Fibroblast of skin of abdomen (primary cell): Measurements from ENCODE around the gene YEATS2.

Source experiments
- DNase-seq: peaks from one replicate; pipeline ENCODE4 v3.0.0-alpha.2; 2013

Gene YEATS2

GRCh38 chr3:183814240-183814639 lies 116.6 kb downstream of the YEATS2 start:
- DNase-seq, result no peak

GRCh38 chr3:183815563-183815940 lies 118.0 kb downstream of the YEATS2 start:
- DNase-seq, result no peak

- DNase-seq, result no peak
These were observed 118.4 kb downstream of the YEATS2 start for GRCh38 chr3:183815951-183816475.

- no peak for DNase-seq
These were observed 119.3 kb downstream of the YEATS2 start for GRCh38 chr3:183816681-183817510.

GRCh38 chr3:183817639-183818038 lies 120.0 kb downstream of the YEATS2 start:
- no peak for DNase-seq

GRCh38 chr3:183818041-183818620 lies 120.5 kb downstream of the YEATS2 start:
- no peak for DNase-seq

GRCh38 chr3:183818706-183819624 lies 121.4 kb downstream of the YEATS2 start:
- no peak for DNase-seq

GRCh38 chr3:183819831-183820230 lies 122.2 kb downstream of the YEATS2 start:
- no peak for DNase-seq

- DNase-seq, result no peak
These were observed 125.0 kb downstream of the YEATS2 start for GRCh38 chr3:183822631-183823030.

GRCh38 chr3:183823963-183824362 lies 126.4 kb downstream of the YEATS2 start:
- no peak for DNase-seq

- DNase-seq, result no peak
These were observed 127.3 kb downstream of the YEATS2 start for GRCh38 chr3:183824761-183825455.

- DNase-seq, result peak; percentile 61
These were observed 128.0 kb downstream of the YEATS2 start, which contains the start of gene MAP6D1 for GRCh38 chr3:183825456-183826161. TSS of gene MAP6D1 (minus strand) at chr3:183825577. CDS start at chr3:183825547, 30 bp downstream.

- DNase-seq, result no peak
These were observed 129.1 kb downstream of the YEATS2 start for GRCh38 chr3:183826448-183827250.

GRCh38 chr3:183827809-183828537 lies 130.4 kb downstream of the YEATS2 start:
- DNase-seq, result no peak

GRCh38 chr3:183828538-183828870 lies 130.9 kb downstream of the YEATS2 start:
- DNase-seq, result no peak

GRCh38 chr3:183829466-183829865 lies 131.9 kb downstream of the YEATS2 start:
- no peak for DNase-seq

- DNase-seq, result no peak
These were observed 132.6 kb downstream of the YEATS2 start for GRCh38 chr3:183830187-183830586.

GRCh38 chr3:183833516-183833915 lies 135.9 kb downstream of the YEATS2 start:
- DNase-seq, result no peak

- no peak for DNase-seq
These were observed 139.8 kb downstream of the YEATS2 start for GRCh38 chr3:183837390-183837789.

GRCh38 chr3:183837894-183838293 lies 140.3 kb downstream of the YEATS2 start:
- DNase-seq, result no peak
